ENCODE measurements around the gene H2AZ1. TPM values are rescaled to one million over a fixed set of nuclear protein-coding genes. Genes with fewer than 3 reads are reported as not detected.
"Not testable (repeated sequence)": the region's sequence is repeated elsewhere in the genome, so short reads cannot be mapped to it uniquely, and the experiment has no call there.

The H2AZ1 gene
- total RNA-seq, 2 experiments from 2014 or later = 542 to 545 TPM

GRCh38 chr4:99965173-99965572 is 15.1 kb upstream of the H2AZ1 start:
- no peak overlapping the region for H3K4me3 Mint-ChIP-seq
- ChIA-PET CTCF (interaction anchor here (1.0 to 2.1 kb wide), 3 partner anchors 14 to 128 kb away, joined by 3 to 7 read pairs (median 5); no protein-coding TSS in a partner anchor), POLR2A (interaction anchor here (0.9 to 2.3 kb wide), 3 partner anchors 15 to 18 kb away, joined by 4 to 15 read pairs (median 6); partner anchors contain the start of genes DNAJB14 and H2AZ1)
- no peak overlapping the region for H3K27ac Mint-ChIP-seq
- no peak for DNase-seq
- peaks cover 17% of the 10 kb centered on the region for H3K4me1 Mint-ChIP-seq
- no peaks in the 10 kb centered on the region for H3K9me3 Mint-ChIP-seq
- no peaks in the 10 kb centered on the region for H3K36me3 Mint-ChIP-seq (ENCODE audit: low read depth)
- H3K27me3 Mint-ChIP-seq = peaks cover 6% of the 10 kb centered on the region

GRCh38 chr4:99961711-99962110 is 11.6 kb upstream of the H2AZ1 start:
- Mint-ChIP-seq H3K27me3 (no peaks in the 10 kb centered on the region), H3K4me1 (peaks cover 17% of the 10 kb centered on the region), H3K9me3 (peaks cover 5% of the 10 kb centered on the region), H3K36me3 (ENCODE audit: low read depth) (peaks cover 13% of the 10 kb centered on the region), H3K27ac (no peak overlapping the region), H3K4me3 (no peak overlapping the region)
- CTCF ChIA-PET = interaction anchor here (1.2 kb wide), 2 partner anchors 36 to 154 kb away, joined by 3 read pairs; no protein-coding TSS in a partner anchor
- POLR2A ChIA-PET = interaction anchor here (0.9 to 2.6 kb wide), 2 partner anchors 11 to 59 kb away, joined by 3 to 9 read pairs; partner anchors contain the start of gene H2AZ1
- no peak for DNase-seq

DNA sequence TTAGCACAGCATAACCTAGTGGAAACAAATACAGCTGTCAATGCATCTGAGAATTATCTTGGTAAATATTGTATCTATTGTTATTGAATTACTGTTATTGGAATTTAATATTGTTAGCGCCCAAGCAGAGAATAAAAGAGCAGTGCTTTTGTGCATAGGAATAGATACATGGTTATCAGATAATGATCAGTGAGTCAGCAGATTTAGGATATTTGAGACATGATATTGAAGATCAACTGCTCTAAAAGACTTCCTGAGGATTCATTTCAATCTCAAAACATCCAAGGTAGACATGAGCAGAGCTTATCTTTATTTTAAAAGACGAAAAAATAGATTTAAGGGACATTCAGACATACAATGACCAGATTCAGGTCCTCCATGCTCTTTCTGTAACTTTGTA is 10.6 kb upstream of the H2AZ1 start:
- H3K36me3 Mint-ChIP-seq (ENCODE audit: low read depth) = peaks cover 13% of the 10 kb centered on the region
- no peak overlapping the region for H3K4me3 Mint-ChIP-seq
- peaks cover 9% of the 10 kb centered on the region for H3K4me1 Mint-ChIP-seq
- ChIA-PET CTCF (interaction anchor here (0.9 to 1.2 kb wide), 3 partner anchors 9 to 38 kb away, joined by 3 to 5 read pairs (median 4); partner anchors contain the start of gene H2AZ1), POLR2A (interaction anchor here (2.6 kb wide), 1 partner anchor 10 kb away, joined by 9 read pairs; the partner anchor contains the start of gene H2AZ1)
- H3K9me3 Mint-ChIP-seq = peaks cover 8% of the 10 kb centered on the region
- DNase-seq = no peak
- H3K27me3 Mint-ChIP-seq = no peaks in the 10 kb centered on the region
- no peak overlapping the region for H3K27ac Mint-ChIP-seq

DNA sequence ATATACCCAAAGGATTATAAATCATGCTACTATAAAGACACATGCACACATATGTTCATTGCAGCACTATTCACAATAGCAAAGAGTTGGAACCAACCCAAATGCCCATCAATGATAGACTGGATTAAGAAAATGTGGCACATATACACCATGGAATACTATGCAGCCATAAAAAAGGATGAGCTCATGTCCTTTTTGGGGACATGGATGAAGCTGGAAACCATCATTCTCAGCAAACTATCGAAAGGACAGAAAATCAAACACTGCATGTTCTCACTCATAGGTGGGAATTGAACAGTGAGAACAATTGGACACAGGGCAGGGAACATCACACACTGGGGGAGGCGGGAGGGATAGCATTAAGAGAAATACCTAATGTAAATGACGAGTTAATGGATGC is 8.1 kb upstream of the H2AZ1 start:
- H3K27me3 Mint-ChIP-seq = not testable (repeated sequence)

GRCh38 chr4:99950913-99951254 is 809 bp upstream of the H2AZ1 start:
- Mint-ChIP-seq H3K4me1 (peaks cover 20% of the 10 kb centered on the region), H3K4me3 (no peak overlapping the region), H3K36me3 (ENCODE audit: low read depth) (peaks cover 18% of the 10 kb centered on the region), H3K9me3 (peaks cover 2% of the 10 kb centered on the region), H3K27me3 (no peaks in the 10 kb centered on the region), H3K27ac (no peak overlapping the region)
- ChIA-PET CTCF (interaction anchor here (1.0 to 1.5 kb wide), 8 partner anchors 10 to 955 kb away, joined by 3 to 7 read pairs (median 4); partner anchors contain the start of genes METAP1 and TRMT10A), POLR2A (interaction anchor here (0.6 to 7.0 kb wide), 16 partner anchors 10 to 1021 kb away, joined by 3 to 105 read pairs (median 6); partner anchors contain the start of genes DAPP1, LAMTOR3 and TRMT10A)
- no peak for DNase-seq

More for the DNA sequence above, 8.1 kb upstream of the H2AZ1 start:
- H3K4me3 Mint-ChIP-seq, CTCF ChIA-PET, H3K9me3 Mint-ChIP-seq, H3K4me1 Mint-ChIP-seq, POLR2A ChIA-PET, DNase-seq, H3K27ac Mint-ChIP-seq: not testable (repeated sequence)
- H3K36me3 Mint-ChIP-seq (ENCODE audit: low read depth) = peaks cover 13% of the 10 kb centered on the region

DNA sequence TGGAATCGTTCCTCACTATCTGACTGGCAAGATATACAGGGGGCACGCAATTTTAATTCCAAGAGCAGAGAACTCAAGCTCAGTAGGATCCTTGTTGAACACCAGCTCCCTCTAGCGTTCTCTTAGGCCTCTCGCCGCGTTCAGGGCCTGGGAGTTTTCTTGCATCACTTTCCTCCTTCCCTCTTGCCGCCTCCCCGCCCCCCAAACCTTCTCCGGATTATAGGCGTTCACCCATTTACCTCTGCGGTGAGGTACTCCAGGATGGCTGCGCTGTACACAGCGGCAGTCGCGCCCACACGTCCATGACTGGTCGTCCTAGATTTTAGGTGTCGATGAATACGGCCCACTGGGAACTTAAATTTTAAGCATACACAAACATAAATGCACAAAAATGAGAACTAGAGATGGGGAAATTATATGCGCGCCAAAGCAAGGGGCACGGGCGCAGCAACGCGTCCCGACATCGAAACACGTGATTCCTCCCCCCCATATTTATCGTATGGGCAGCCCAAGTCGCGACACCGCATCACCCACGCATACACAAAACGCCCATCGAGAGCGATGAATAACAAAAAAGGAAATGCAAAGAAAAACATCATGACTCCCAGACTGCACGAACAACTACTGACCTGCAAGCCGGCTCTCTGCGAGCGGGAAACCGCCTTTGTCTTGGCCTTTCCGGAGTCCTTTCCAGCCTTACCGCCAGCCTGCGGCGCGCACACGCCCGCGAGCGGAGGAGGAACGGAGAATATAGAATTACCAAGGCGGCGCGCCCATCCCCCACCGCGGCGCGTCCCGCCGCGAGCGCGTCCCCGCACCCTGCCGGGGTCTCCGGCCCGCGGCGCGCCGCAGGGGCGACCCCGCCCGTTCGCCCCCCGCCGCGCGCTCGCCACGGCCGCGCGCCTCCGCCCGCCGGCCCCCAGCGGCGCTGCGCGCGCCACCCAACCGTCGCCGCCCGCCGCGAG is 759 bp downstream of the H2AZ1 start:
- no peak overlapping the region for H3K27ac Mint-ChIP-seq
- H3K4me3 Mint-ChIP-seq = no peak overlapping the region
- H3K9me3 Mint-ChIP-seq = no peaks in the 10 kb centered on the region
- POLR2A ChIA-PET = interaction anchor here (0.6 to 7.0 kb wide), 27 partner anchors 9 to 1689 kb away, joined by 3 to 105 read pairs (median 6); partner anchors contain the start of genes DAPP1, LAMTOR3 and TRMT10A
- peak; percentile 92 for DNase-seq
- peaks cover 33% of the 10 kb centered on the region for H3K4me1 Mint-ChIP-seq
- CTCF ChIA-PET = interaction anchor here (0.7 to 2.5 kb wide), 16 partner anchors 9 to 484 kb away, joined by 3 to 17 read pairs (median 4); partner anchors contain the start of genes DAPP1, LAMTOR3 and TRMT10A
- H3K27me3 Mint-ChIP-seq = no peaks in the 10 kb centered on the region
- H3K36me3 Mint-ChIP-seq (ENCODE audit: low read depth) = peaks cover 29% of the 10 kb centered on the region

DNA sequence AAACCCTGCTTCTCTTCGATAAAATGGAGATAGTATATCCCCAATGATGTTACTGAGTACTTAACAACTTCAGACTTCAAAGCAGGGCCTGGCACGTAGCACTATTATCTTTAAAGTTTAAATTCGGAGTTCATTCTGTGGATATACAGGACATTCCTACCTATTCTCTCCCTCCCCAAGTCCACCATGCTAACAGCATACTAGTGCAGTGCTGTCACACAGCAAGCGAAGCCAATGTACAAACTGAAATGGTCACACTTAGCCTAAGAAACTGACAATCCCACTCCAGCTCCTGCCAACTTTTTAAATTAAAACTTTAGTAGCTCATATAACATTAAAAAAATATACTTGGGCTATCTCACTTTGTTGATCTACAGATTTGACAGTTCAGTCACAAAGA is 2.5 kb downstream of the H2AZ1 start:
- H3K36me3 Mint-ChIP-seq (ENCODE audit: low read depth) = peaks cover 46% of the 10 kb centered on the region
- DNase-seq = no peak
- H3K4me3 Mint-ChIP-seq = no peak overlapping the region
- no peaks in the 10 kb centered on the region for H3K9me3 Mint-ChIP-seq
- H3K4me1 Mint-ChIP-seq = peaks cover 50% of the 10 kb centered on the region
- POLR2A ChIA-PET = interaction anchor here (0.7 to 7.0 kb wide), 21 partner anchors 12 to 859 kb away, joined by 3 to 105 read pairs (median 7); partner anchors contain the start of genes ADH5, DAPP1, LAMTOR3 and TRMT10A
- CTCF ChIA-PET = interaction anchor here (1.0 to 2.5 kb wide), 16 partner anchors 8 to 384 kb away, joined by 3 to 17 read pairs (median 6); partner anchors contain the start of genes DAPP1, LAMTOR3 and TRMT10A
- no peak overlapping the region for H3K27ac Mint-ChIP-seq
- H3K27me3 Mint-ChIP-seq = no peaks in the 10 kb centered on the region

- H3K27me3 Mint-ChIP-seq = no peaks in the 10 kb centered on the region
- CTCF ChIA-PET = interaction anchor here (1.0 to 2.5 kb wide), 12 partner anchors 10 to 384 kb away, joined by 3 to 17 read pairs (median 6); partner anchors contain the start of genes DAPP1, LAMTOR3 and TRMT10A
- no peak overlapping the region for H3K27ac Mint-ChIP-seq
- peaks cover 51% of the 10 kb centered on the region for H3K4me1 Mint-ChIP-seq
- POLR2A ChIA-PET = interaction anchor here (0.7 to 7.0 kb wide), 21 partner anchors 11 to 859 kb away, joined by 3 to 105 read pairs (median 6); partner anchors contain the start of genes ADH5, DAPP1, LAMTOR3 and TRMT10A
- DNase-seq = no peak
- H3K36me3 Mint-ChIP-seq (ENCODE audit: low read depth) = peaks cover 47% of the 10 kb centered on the region
- H3K4me3 Mint-ChIP-seq = no peak overlapping the region
- no peaks in the 10 kb centered on the region for H3K9me3 Mint-ChIP-seq
Observed at GRCh38 chr4:99947190-99947578, 2.9 kb downstream of the H2AZ1 start.

DNA sequence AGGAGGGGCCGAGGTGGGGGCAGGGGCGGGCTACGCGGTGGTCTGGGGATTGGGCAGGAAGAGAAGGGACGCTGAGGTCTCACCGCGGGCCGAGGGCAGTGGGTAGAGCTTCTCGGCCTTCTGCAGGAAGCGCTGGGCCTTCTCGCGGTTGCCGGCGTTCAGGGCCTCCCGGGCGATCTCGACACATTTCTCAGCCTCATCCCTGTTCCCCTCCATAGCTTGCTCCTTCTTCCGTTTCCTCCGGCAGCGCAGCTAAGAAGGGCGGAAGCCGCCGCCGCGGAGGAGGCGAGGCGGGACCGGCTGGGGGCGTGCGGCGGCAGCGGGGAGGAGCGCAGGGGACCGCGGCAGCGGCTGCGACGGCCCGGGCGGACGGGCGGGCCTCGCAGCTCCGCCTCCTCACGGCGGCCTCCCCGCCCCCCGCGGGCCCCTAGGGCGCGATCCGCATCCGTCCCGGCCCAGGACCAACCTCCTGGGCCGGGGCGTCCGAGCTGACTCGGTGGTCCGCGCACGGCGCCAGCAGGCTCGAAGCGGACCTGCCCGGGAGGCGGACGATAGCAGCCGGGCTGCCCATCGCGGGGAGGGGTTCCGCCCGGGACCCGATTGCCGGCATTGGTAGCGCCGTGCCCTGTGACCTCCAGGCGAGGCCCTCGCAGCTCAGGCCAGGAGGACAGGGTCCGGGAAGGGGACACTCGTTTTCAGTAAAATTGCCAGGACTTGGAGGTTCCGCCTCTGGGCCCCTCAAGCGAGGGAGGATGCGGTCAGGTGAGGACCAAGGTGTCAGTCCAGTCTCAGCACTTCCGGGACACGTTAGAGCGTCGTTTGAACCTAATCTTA is 3.5 kb downstream of the H2AZ1 start, which contains the start of gene DNAJB14:
Gene DNAJB14, minus strand, starts transcription at position 263 of the 834 bp plus-strand sequence. Its CDS starts 47 bp downstream, at position 216.
- peak within 1 kb of the TSS; percentile 95 for H3K27ac Mint-ChIP-seq
- H3K4me3 Mint-ChIP-seq = peak within 1 kb of the TSS; percentile 99
- no peaks in the 10 kb centered on the region for H3K9me3 Mint-ChIP-seq
- H3K27me3 Mint-ChIP-seq = no peaks in the 10 kb centered on the region
- ChIA-PET CTCF (interaction anchor here (1.4 to 2.5 kb wide), 10 partner anchors 9 to 383 kb away, joined by 3 to 17 read pairs (median 7); partner anchors contain the start of genes DAPP1, LAMTOR3 and TRMT10A), POLR2A (interaction anchor here (0.7 to 7.0 kb wide), 23 partner anchors 11 to 858 kb away, joined by 3 to 105 read pairs (median 6); partner anchors contain the start of genes ADH5, DAPP1, LAMTOR3 and TRMT10A)
- H3K4me1 Mint-ChIP-seq = peaks cover 48% of the 10 kb centered on the region
- H3K36me3 Mint-ChIP-seq (ENCODE audit: low read depth) = peaks cover 47% of the 10 kb centered on the region
- DNase-seq = peak; percentile 84

GRCh38 chr4:99945718-99946355 is 4.2 kb downstream of the H2AZ1 start:
- ChIA-PET POLR2A (interaction anchor here (1.1 to 7.0 kb wide), 14 partner anchors 10 to 438 kb away, joined by 3 to 105 read pairs (median 8); partner anchors contain the start of genes DAPP1, LAMTOR3 and TRMT10A), CTCF (interaction anchor here (1.4 to 1.9 kb wide), 8 partner anchors 8 to 382 kb away, joined by 3 to 9 read pairs (median 6); partner anchors contain the start of genes DAPP1, LAMTOR3 and TRMT10A)
- peak overlapping the region; percentile 95 for H3K27ac Mint-ChIP-seq
- no peaks in the 10 kb centered on the region for H3K9me3 Mint-ChIP-seq
- no peaks in the 10 kb centered on the region for H3K27me3 Mint-ChIP-seq
- H3K36me3 Mint-ChIP-seq (ENCODE audit: low read depth) = peaks cover 52% of the 10 kb centered on the region
- H3K4me3 Mint-ChIP-seq = peak overlapping the region; percentile 99
- H3K4me1 Mint-ChIP-seq = peaks cover 54% of the 10 kb centered on the region
- no peak for DNase-seq

GRCh38 chr4:99943904-99944437 is 6.1 kb downstream of the H2AZ1 start:
- peak overlapping the region; percentile 23 for H3K27ac Mint-ChIP-seq
- H3K36me3 Mint-ChIP-seq (ENCODE audit: low read depth) = peaks cover 58% of the 10 kb centered on the region
- H3K27me3 Mint-ChIP-seq = no peaks in the 10 kb centered on the region
- ChIA-PET POLR2A (no interaction called here), CTCF (interaction anchor here (1.4 kb wide), 1 partner anchor 128 kb away, joined by 3 read pairs; the partner anchor contains the start of gene DAPP1)
- peaks cover 59% of the 10 kb centered on the region for H3K4me1 Mint-ChIP-seq
- no peaks in the 10 kb centered on the region for H3K9me3 Mint-ChIP-seq
- peak overlapping the region; percentile 32 for H3K4me3 Mint-ChIP-seq
- DNase-seq = no peak

Data from activated CD4-positive, alpha-beta memory T cell treated with anti-CD3 and anti-CD28 coated beads, Interleukin-2, amount 10 ng/mL, durations not matched to agents 7 days and 5 days (primary cell).